Keratinocyte (primary cell): ENCODE data around the gene PXDC1.

Experiments used
- CTCF ChIP-seq, 3 experiments: IDR thresholded peaks in 1 of 3; conservative IDR thresholded peaks in 1 of 3; optimal IDR thresholded peaks in 1 of 3; 2 replicates in 2 of 3; 3 replicates in 1 of 3; pipeline versions ENCODE3 to v1.5.1; 2011; ENCODE audit warnings: low read length in 3 of 3, mild to moderate bottlenecking in 3 of 3, moderate library complexity in 2 of 3, control low read depth in 1 of 3, inconsistent platforms in 1 of 3; ENCODE audit not compliant: insufficient read depth in 2 of 3; ENCODE audit errors: extremely low read depth in 1 of 3
- EZH2 ChIP-seq: IDR thresholded peaks from one replicate; pipeline ENCODE4 v1.6.1; 2012; ENCODE audit warnings: inconsistent platforms, mild to moderate bottlenecking, low read length, moderate library complexity

- TF ChIP-seq CTCF (optimal IDR thresholded peaks at IDR 0.05 in 1 of 3, IDR thresholded peaks at IDR 0.05 in 1 of 3, conservative IDR thresholded peaks at IDR 0.05 in 1 of 3; ENCODE audit: extremely low read depth in 1 of 3, insufficient read depth in 2 of 3, low read length in 3 of 3) (no peak), EZH2 (no peak)
Measured at GRCh38 chr6:3764516-3765335, 13.2 kb upstream of the PXDC1 start.
